SK-N-SH treated with all-trans-retinoic acid at 6 μM for 48 hours (cell line): ENCODE data around the gene F11R.
"Not testable (repeated sequence)": the region's sequence is repeated elsewhere in the genome, so short reads cannot be mapped to it uniquely, and the experiment has no call there.

Source experiments
- ATAC-seq: fragments of 200-7000 bp; cut with Tn5 transposase; 3 replicates; pipeline ENCODE4 v1.9.1; 2020; ENCODE audit warnings: mild to moderate bottlenecking, moderate library complexity
- BACH2 ChIP-seq: fragments of 250-450 bp; sonication (Bioruptor Pico); IDR thresholded peaks from 2 replicates; pipeline ENCODE4 v1.9.0; 2021; ENCODE audit warnings: mild to moderate bottlenecking, borderline replicate concordance
- CREB5 ChIP-seq: fragments of 250-450 bp; sonication (Bioruptor Pico); IDR thresholded peaks from 2 replicates; pipeline ENCODE4 v1.5.1; 2020; ENCODE audit warnings: low read depth, mild to moderate bottlenecking, moderate library complexity
- CSDC2 ChIP-seq: fragments of 250-450 bp; sonication (Bioruptor Pico); IDR thresholded peaks from 2 replicates; pipeline ENCODE4 v1.5.0; 2020; ENCODE audit warnings: mild to moderate bottlenecking, moderate library complexity
- CSRNP3 ChIP-seq: fragments of 250-450 bp; sonication (Bioruptor Pico); IDR thresholded peaks from 2 replicates; pipeline ENCODE4 v1.5.1; 2021; ENCODE audit warnings: mild to moderate bottlenecking, moderate library complexity
- ESRRG ChIP-seq: fragments of 250-450 bp; sonication (Bioruptor Pico); IDR thresholded peaks from 2 replicates; pipeline ENCODE4 v1.6.1; 2021; ENCODE audit warnings: mild to moderate bottlenecking
- ISL1 ChIP-seq: fragments of 250-450 bp; sonication (Bioruptor Pico); IDR thresholded peaks from 2 replicates; pipeline ENCODE4 v2.1.2; 2022; ENCODE audit warnings: mild to moderate bottlenecking, moderate library complexity
- OSR1 ChIP-seq: fragments of 250-450 bp; sonication (Bioruptor Pico); IDR thresholded peaks from 2 replicates; pipeline ENCODE4 v1.8.0; 2022; ENCODE audit warnings: moderate library complexity, mild to moderate bottlenecking, inconsistent platforms
- PATZ1 ChIP-seq: fragments of 250-450 bp; sonication (Bioruptor Pico); IDR thresholded peaks from 2 replicates; pipeline ENCODE4 v1.8.0; 2020; ENCODE audit warnings: mild to moderate bottlenecking, moderate library complexity, borderline replicate concordance
- POU6F1 ChIP-seq: fragments of 250-450 bp; sonication (Bioruptor Pico); IDR thresholded peaks from 2 replicates; pipeline ENCODE4 v1.8.0; 2021; ENCODE audit warnings: low read depth, mild to moderate bottlenecking, moderate library complexity, borderline replicate concordance
- PPARA ChIP-seq: fragments of 250-450 bp; sonication (Bioruptor Pico); IDR thresholded peaks from 2 replicates; pipeline ENCODE4 v1.5.0; 2020; ENCODE audit warnings: mild to moderate bottlenecking, borderline replicate concordance
- SNAI2 ChIP-seq: fragments of 250-450 bp; sonication (Bioruptor Pico); IDR thresholded peaks from 2 replicates; pipeline ENCODE4 v1.5.0; 2020; ENCODE audit warnings: mild to moderate bottlenecking, moderate library complexity
- TOX ChIP-seq: fragments of 250-450 bp; sonication (Bioruptor Pico); IDR thresholded peaks from 2 replicates; pipeline ENCODE4 v1.8.0; 2021; ENCODE audit warnings: mild to moderate bottlenecking, moderate library complexity, borderline replicate concordance
- ZC3H10 ChIP-seq: fragments of 250-450 bp; sonication (Bioruptor Pico); IDR thresholded peaks from 2 replicates; pipeline ENCODE4 v1.5.1; 2021; ENCODE audit warnings: mild to moderate bottlenecking, moderate library complexity
- ZFP30 ChIP-seq: fragments of 450-650 bp; formaldehyde crosslinking; IDR thresholded peaks from 2 replicates; pipeline ENCODE4 v1.5.0; 2022; ENCODE audit warnings: mild to moderate bottlenecking, moderate library complexity
- ZNF8 ChIP-seq: fragments of 450-650 bp; formaldehyde crosslinking; IDR thresholded peaks from 2 replicates; pipeline ENCODE4 v1.5.0; 2020; ENCODE audit warnings: mild to moderate bottlenecking, moderate library complexity

Gene F11R

GRCh38 chr1:160996178-160996577 lies 24.8 kb downstream of the F11R start (continued):
- peak; percentile 57; the same call in 1 of the 2 replicates for TF ChIP-seq POU6F1 (CRISPR knock-in tag)

- ATAC-seq: peak; percentile 89
- TF ChIP-seq BACH2 (CRISPR knock-in tag) (no peak), ZC3H10 (CRISPR knock-in tag) (0 out of 2 replicates have a peak, but pooled peaks have one; percentile 38), ESRRG (CRISPR knock-in tag) (no peak), ZNF8 (CRISPR knock-in tag) (no peak), POU6F1 (CRISPR knock-in tag) (no peak)
- TF ChIP-seq, all 23 proteins: peak for 1
Measured at GRCh38 chr1:160993544-160994193, 27.3 kb downstream of the F11R start.

GRCh38 chr1:160992036-160992435 lies 28.9 kb downstream of the F11R start:
- ATAC-seq: not testable (repeated sequence)

GRCh38 chr1:160987359-160988050 lies 33.4 kb downstream of the F11R start:
- no peak for ATAC-seq
- no peak for TF ChIP-seq PPARA (CRISPR knock-in tag)
- TF ChIP-seq OSR1 (CRISPR knock-in tag): no peak
- TF ChIP-seq CREB5 (CRISPR knock-in tag): no peak
- TF ChIP-seq TOX (CRISPR knock-in tag): no peak
- TF ChIP-seq ZC3H10 (CRISPR knock-in tag): no peak
- TF ChIP-seq CSDC2 (CRISPR knock-in tag): no peak
- TF ChIP-seq BACH2 (CRISPR knock-in tag): no peak

- TF ChIP-seq CSRNP3 (CRISPR knock-in tag) (no peak), ISL1 (CRISPR knock-in tag) (no peak), TOX (CRISPR knock-in tag) (no peak), PATZ1 (CRISPR knock-in tag) (no peak), BACH2 (CRISPR knock-in tag) (no peak), ZFP30 (CRISPR knock-in tag) (no peak), SNAI2 (no peak), OSR1 (CRISPR knock-in tag) (no peak), CREB5 (CRISPR knock-in tag) (no peak), PPARA (CRISPR knock-in tag) (no peak)
- TF ChIP-seq, all 23 proteins: peak for 0
- ATAC-seq: no peak
Measured at GRCh38 chr1:160985723-160986122, 35.2 kb downstream of the F11R start.
